Measurements from ENCODE around the gene LRRTM3.

The LRRTM3 gene

DNA sequence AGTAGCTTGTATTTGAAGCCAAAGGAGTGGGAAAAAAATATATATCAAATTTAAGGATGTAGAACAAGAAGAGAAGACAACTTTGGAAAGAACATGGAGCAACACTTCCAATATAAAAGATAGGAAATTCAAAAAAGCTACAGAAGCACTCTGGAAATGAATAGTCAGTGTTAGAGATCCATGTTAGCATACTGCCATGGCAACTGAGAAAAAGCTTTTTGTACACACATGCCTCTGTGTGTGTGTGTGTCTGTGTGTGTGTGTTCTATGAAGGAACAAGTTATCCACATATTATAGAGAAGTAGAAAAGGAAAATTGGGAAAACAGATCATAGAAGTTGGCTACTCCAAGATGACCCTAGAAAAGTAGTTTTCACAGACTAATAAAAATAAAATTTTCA is 96.3 kb downstream of the LRRTM3 start:
- no peak for TF ChIP-seq ZNF274 (IDR thresholded peaks at IDR 0.05; ENCODE audit: low read depth, low read length)
- H3K4me3 ChIP-seq (ENCODE audit: low read length), result no peak overlapping the region

DNA sequence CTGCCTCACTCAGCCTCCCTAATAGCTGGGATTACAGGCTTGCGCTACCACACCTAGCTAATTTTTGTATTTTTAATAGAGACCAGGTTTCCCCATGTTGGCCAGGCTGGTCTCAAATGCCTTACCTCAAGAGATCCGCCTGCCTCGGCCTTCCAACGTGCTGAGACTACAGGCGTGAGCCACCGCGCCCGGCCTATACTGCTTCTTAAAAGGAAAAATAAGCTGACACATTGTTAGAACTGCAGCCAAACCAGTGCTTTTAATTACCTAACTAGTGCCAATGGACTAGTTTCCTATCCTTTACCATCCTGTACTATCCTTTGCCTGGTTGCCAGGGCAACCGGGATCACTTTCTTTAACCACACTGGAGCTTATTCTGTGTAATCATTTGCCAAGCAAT is 108.0 kb downstream of the LRRTM3 start:
- H3K4me3 ChIP-seq (ENCODE audit: low read length), result no peak overlapping the region
- TF ChIP-seq ZNF274 (IDR thresholded peaks at IDR 0.05; ENCODE audit: low read depth, low read length), result no peak

DNA sequence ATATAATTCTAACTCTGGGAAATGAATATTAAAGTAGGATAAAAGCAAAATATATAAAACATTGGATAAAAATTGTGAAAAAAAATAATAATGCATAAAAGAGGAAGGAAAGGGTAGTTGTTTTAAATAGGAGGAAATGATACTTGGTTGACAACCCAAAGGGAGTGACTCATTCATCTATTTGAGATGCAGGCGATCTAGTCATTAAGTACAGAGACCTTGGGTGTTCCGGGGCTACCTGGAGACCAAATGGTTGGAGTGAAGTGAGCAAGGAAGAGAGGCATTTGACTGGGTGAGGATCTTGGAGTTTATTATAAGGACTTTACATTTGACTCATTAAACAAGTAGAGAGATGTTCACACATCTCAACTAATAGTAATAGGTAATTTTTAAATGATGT is 111.0 kb downstream of the LRRTM3 start:
- no peak for TF ChIP-seq ZNF274 (IDR thresholded peaks at IDR 0.05; ENCODE audit: low read depth, low read length)
- no peak overlapping the region for H3K4me3 ChIP-seq (ENCODE audit: low read length)

DNA sequence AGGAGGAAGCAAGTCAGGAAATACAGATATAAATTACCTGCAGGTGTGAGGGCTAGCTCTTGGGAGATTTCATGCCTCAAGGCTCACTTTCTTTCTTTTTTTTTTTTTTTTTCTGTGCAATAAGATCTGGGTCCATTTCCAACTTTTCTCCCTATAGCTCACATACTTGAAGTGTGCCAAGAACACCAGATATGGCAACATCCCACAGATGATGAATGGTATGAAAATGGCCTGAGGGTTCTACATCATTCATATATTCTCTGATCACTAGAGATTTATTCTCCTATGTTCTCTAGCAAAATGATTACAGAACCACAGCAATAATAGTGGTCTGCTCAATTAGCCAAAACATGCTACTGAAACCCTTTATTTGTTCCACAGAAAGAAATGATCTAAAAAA is 117.2 kb downstream of the LRRTM3 start:
- H3K4me3 ChIP-seq (ENCODE audit: low read length), result no peak overlapping the region
- no peak for TF ChIP-seq ZNF274 (IDR thresholded peaks at IDR 0.05; ENCODE audit: low read depth, low read length)

DNA sequence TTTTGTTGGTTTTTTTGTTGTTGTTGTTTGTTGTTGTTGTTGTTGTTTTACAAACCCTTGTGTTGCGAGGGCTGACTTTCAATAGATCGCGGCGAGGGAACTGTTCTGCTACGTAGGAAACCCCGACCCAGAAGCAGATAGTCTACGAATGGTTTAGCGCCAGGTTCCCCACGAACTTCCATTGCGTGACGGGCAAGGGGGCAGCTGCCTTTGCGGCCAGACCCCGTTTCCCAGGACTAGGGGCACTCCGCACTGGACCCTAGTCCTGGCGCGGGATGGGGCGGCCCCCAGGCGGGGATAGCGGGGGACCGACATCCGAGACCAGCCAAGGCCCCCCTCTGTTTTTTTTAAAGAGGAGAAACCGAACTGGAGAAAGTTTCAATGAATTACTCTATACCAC is 119.6 kb downstream of the LRRTM3 start:
- no peak for TF ChIP-seq ZNF274 (IDR thresholded peaks at IDR 0.05; ENCODE audit: low read depth, low read length)
- H3K4me3 ChIP-seq (ENCODE audit: low read length), result no peak overlapping the region

DNA sequence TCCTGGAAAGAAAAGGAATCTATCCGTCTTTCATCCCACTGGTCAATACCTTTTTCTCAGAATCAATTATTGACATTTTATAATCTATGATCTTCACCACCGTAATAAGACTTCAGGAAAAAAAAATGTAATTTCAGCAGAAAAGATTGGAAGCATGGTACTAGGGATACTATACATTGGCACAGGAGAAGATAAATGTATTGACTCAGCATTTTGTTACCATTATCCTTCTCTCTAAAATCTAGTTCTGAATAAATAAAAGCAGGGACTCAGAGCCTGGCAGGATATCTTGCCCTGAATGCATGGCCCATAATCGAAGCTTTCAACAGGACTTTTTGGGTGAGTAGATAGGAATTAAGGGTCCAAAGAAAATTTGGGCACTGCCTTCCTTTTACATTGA is 120.7 kb downstream of the LRRTM3 start:
- H3K4me3 ChIP-seq (ENCODE audit: low read length), result no peak overlapping the region
- TF ChIP-seq ZNF274 (IDR thresholded peaks at IDR 0.05; ENCODE audit: low read depth, low read length), result no peak

DNA sequence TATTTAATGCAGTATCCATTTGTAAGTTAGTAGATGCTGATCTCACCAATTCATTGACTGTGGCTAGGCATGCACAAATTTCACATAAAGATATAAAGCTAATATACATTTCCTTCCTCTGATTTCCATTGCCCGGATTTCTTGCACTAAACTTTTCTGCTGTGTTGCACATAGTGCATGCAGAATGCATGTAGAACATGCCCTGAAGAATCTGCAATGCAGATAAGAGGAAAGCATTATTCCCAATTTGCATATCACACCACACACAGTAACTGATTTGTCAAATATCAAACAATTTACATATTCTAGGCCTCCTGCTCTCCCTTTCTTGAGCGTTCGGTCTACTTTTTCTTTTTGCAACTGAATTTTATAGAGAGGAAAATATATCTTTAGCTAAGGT is 124.2 kb downstream of the LRRTM3 start:
- TF ChIP-seq ZNF274 (IDR thresholded peaks at IDR 0.05; ENCODE audit: low read depth, low read length), result no peak
- no peak overlapping the region for H3K4me3 ChIP-seq (ENCODE audit: low read length)

DNA sequence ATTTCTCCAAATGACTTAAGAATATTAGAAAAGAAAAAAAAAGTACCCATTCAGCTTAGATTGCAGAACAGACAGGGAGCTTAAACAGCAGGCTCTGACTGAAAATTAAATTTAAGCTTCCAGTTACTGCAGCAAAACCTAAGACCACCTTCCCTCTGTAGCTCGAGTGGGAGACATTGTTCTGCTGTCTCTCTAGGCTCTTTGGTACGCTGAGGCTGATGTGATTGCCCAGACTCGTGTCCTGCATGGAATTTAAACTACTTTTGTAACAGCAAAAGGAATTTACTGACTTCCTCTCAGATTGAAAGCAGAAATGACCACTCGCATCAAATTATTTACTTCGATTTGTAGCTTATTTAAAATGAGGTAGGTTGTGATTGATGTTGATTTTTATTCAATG is 124.6 kb downstream of the LRRTM3 start:
- no peak for TF ChIP-seq ZNF274 (IDR thresholded peaks at IDR 0.05; ENCODE audit: low read depth, low read length)
- no peak overlapping the region for H3K4me3 ChIP-seq (ENCODE audit: low read length)

DNA sequence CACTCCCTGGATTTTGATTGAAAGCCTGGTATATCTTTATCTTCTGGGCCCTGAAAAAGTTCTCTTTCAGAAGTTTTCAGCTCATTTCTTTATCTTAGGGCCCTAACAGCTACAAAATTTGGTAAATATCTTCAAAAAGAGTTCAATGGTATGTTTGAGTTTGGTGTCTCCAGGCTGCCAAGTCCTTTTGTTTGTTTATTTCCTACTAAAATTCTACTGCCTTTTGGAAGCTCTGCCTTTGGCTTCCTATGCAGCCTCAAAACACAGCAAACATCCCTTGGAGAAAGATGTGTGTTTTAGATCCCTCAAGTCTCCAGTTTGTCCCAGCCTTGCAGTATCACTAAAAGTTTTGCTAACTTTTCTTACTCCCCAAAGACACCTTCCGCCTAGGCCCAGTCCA is 146.8 kb downstream of the LRRTM3 start:
- no peak for TF ChIP-seq ZNF274 (IDR thresholded peaks at IDR 0.05; ENCODE audit: low read depth, low read length)
- no peak overlapping the region for H3K4me3 ChIP-seq (ENCODE audit: low read length)

DNA sequence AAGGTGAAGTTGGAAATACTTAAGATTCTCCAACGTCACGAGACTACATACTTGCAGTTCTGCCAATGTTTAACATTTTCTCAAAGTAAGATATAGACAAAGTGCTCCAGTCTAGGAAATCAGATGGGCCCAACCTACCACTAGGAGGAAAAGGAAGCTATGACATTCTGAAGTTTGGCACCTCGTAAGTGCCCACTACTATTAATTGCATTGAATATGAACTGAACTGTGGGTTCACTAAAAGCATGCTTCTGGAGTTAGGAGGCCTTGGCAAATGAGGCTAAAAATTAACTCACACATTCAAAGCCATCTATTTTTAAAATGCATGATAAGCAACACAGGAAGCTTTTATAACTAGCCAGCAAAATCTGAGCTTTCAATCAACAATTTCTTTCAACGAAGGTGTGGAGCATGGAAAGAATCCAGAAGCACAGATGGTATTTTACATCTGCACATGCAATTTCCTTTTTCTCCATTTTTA is 149.7 kb downstream of the LRRTM3 start:
- H3K4me3 ChIP-seq (ENCODE audit: low read length), result no peak overlapping the region
- no peak for TF ChIP-seq ZNF274 (IDR thresholded peaks at IDR 0.05; ENCODE audit: low read depth, low read length)

DNA sequence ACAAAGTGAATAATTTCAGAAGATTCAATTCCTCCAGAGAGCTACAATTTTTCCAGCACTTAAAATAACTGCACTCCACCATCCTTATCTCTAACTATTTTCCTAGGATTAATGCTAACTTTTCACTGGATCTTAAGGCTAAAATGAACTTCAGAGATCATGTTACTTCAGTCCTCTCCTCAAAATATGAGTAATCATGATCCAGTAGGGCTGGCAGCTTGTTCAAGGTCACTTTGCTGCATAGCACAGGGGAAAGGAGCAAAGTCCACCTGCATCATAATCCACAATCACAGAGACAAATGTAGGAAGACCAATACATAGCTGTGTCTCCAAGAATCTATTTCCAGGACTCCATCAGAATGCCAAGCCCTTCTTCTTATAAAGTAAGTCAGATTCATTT is 150.3 kb downstream of the LRRTM3 start:
- no peak for TF ChIP-seq ZNF274 (IDR thresholded peaks at IDR 0.05; ENCODE audit: low read depth, low read length)
- no peak overlapping the region for H3K4me3 ChIP-seq (ENCODE audit: low read length)

DNA sequence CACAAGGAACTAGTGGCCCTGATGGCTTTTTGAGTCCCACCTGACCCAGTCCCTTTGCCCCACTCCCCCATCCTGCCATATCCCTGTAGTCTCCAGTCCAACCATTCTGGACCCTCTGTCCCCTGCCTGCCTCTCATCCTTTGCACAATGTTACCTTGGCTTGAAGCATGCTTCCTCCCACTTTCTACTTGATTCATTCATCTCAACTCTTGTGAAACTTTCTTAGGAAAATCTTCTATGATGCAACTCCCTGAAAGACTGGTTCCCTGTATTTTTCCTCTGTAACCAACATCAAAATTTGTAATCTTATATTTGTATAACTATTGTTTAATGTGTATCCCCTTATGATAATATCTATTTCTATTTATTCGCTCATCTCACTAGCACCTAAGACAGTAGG is 151.5 kb downstream of the LRRTM3 start:
- no peak for TF ChIP-seq ZNF274 (IDR thresholded peaks at IDR 0.05; ENCODE audit: low read depth, low read length)
- no peak overlapping the region for H3K4me3 ChIP-seq (ENCODE audit: low read length)

DNA sequence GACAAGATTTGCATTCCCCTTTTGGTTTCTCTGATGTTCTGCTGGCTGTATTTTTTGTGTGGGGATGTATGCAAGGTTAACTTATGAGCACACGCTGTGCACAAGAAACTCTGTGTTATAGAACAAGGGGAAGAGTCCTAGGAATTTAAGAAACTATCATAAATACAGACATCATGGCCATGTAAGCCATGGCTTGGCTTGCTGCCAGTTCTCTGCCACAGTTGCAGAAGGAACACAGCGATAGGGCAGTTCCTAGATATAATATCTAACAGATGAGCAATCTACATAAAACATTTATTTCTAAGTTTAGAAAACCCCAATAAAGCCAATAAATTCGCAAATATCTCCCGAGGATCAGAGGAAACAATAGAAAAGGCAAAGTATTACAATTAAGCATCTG is 153.3 kb downstream of the LRRTM3 start:
- H3K4me3 ChIP-seq (ENCODE audit: low read length), result no peak overlapping the region
- TF ChIP-seq ZNF274 (IDR thresholded peaks at IDR 0.05; ENCODE audit: low read depth, low read length), result no peak

DNA sequence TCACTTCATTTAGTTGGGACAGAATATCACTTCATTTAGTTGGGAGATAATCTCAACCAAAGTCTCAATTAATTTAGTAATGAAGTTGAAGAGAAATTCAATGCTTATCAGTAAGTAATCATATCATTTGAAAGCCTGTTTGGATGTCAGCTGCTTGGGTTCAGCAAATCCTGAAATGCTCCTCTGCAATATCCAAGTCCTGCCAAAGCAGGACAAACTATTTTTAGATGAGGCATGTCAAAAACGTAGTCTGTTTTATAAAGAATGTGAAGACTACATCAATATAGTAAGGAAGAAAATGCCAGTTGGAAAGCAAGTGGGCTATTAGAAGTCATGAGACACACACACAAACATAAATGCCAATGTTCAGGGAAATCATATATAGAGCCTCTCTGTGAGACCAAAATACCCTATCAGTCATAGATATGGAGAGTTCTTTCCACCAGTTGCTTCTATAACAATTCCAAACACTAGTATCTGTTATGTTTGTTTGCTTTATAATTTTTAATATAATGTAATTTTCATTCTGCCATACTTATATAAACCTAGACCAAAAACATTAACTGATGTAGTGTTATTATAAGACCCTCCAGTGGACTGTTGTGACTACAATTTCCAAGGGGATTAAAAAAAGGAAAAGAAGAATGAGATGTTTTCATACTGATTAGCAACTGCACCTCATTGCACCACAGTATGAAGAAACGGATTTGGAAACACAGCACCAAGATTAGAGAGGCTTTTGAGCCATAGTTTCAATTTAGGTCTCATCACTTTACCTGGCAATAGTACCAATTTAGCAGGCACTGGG is 160.7 kb downstream of the LRRTM3 start:
- TF ChIP-seq ZNF274 (IDR thresholded peaks at IDR 0.05; ENCODE audit: low read depth, low read length), result no peak
- no peak overlapping the region for H3K4me3 ChIP-seq (ENCODE audit: low read length)

DNA sequence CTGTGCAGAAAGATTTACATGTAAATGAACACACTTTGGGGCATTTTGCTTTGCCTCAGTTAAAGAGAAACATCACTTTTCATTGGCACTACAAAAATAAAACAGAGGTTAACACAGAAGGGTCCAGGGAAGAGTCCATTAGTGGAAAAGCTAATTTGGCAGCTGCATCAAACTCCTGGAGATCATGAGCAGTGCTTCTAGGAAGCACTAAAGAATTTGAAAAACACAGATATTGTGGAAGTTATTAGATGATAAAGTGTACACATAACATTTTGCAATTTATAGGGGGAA is 161.2 kb downstream of the LRRTM3 start:
- H3K4me3 ChIP-seq (ENCODE audit: low read length), result no peak overlapping the region
- no peak for TF ChIP-seq ZNF274 (IDR thresholded peaks at IDR 0.05; ENCODE audit: low read depth, low read length)

DNA sequence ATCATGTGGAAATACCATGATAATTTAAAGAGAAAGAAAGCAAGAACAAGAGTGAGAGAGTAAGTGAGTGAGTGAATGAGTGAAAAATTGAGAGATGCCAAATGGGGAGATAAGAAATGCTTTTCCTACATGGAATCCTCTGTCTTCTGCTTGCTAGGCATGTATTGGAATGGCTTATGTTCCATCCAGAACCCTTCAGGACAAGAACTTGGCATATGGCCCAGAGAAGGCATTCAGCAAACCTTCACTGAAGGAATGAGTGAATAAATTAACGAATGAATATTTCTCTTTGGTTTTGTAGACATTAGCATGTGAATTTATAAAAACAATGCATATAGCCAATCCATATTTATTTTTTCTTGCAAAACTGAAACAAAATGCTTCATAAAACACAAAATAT is 162.2 kb downstream of the LRRTM3 start:
- no peak overlapping the region for H3K4me3 ChIP-seq (ENCODE audit: low read length)
- TF ChIP-seq ZNF274 (IDR thresholded peaks at IDR 0.05; ENCODE audit: low read depth, low read length), result no peak
